BE2C (cell line): ENCODE data around the gene UBE2V1.

Source experiments
- DNase-seq: peaks from one replicate; pipeline ENCODE4 v3.0.0-alpha.2; 2020
- H3K27me3 ChIP-seq: fragments of 250-450 bp; sonication (Bioruptor Pico); 2 replicates; pipeline ENCODE4 v1.5.1; 2020; ENCODE audit warnings: mild to moderate bottlenecking
- H3K36me3 ChIP-seq: fragments of 250-450 bp; sonication (Bioruptor Pico); 2 replicates; pipeline ENCODE4 v1.5.1; 2020; ENCODE audit warnings: mild to moderate bottlenecking
- H3K4me1 ChIP-seq: fragments of 250-450 bp; sonication (Bioruptor Pico); 2 replicates; pipeline ENCODE4 v1.5.1; 2020
- H3K4me3 ChIP-seq: 2 replicates; pipeline ENCODE4 v1.5.1; 2011; ENCODE audit warnings: low read depth, low read length
- H3K9me3 ChIP-seq: fragments of 250-450 bp; sonication (Bioruptor Pico); 2 replicates; pipeline ENCODE4 v1.5.1; 2020
- TF ChIP-seq, protein P1 (sequence below): IDR thresholded peaks from 2 replicates; pipeline ENCODE4 v1.5.1; 2012; ENCODE audit warnings: mild to moderate bottlenecking, low read depth, low read length

UBE2V1 gene

GRCh38 chr20:50096237-50096636, 16.7 kb downstream of the UBE2V1 start:
- TF ChIP-seq, protein P1, sequence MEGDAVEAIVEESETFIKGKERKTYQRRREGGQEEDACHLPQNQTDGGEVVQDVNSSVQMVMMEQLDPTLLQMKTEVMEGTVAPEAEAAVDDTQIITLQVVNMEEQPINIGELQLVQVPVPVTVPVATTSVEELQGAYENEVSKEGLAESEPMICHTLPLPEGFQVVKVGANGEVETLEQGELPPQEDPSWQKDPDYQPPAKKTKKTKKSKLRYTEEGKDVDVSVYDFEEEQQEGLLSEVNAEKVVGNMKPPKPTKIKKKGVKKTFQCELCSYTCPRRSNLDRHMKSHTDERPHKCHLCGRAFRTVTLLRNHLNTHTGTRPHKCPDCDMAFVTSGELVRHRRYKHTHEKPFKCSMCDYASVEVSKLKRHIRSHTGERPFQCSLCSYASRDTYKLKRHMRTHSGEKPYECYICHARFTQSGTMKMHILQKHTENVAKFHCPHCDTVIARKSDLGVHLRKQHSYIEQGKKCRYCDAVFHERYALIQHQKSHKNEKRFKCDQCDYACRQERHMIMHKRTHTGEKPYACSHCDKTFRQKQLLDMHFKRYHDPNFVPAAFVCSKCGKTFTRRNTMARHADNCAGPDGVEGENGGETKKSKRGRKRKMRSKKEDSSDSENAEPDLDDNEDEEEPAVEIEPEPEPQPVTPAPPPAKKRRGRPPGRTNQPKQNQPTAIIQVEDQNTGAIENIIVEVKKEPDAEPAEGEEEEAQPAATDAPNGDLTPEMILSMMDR, result no peak
- H3K4me3 ChIP-seq, result no peak overlapping the region
- no peaks in the 10 kb centered on the region for H3K27me3 ChIP-seq
- H3K36me3 ChIP-seq, result peaks cover 56% of the 10 kb centered on the region
- no peak for DNase-seq
- no peaks in the 10 kb centered on the region for H3K4me1 ChIP-seq
- no peaks in the 10 kb centered on the region for H3K9me3 ChIP-seq

DNA sequence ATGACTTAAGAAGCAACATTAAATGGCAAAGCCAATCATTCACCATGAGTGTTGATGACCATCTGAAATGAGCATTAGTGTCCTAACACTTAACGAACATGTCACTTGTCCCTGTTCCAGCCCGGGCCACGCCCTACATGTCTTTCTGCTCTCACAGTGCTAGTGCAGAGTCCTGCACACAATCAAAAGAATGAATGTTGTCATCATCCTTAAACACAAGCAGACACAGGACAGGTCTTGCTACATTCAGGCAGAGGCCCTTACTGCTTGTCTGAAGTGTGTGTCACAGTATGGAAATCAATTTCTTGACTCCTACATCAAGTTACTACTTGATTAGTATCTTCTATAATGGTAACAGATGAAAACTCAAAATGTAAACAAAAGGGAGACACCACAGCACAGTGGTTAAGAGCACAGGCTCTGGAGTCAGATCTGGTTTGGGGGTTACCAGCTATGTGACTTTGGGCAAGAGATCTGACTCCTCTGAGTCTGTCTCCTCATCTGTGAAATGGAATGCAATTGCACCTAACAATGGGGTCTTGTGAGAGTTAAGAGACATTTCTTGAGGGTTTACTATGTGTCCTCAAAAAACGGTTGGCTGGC, 17.4 kb downstream of the UBE2V1 start:
- Histone ChIP-seq H3K4me3 (no peak overlapping the region), H3K36me3 (peaks cover 56% of the 10 kb centered on the region), H3K27me3 (no peaks in the 10 kb centered on the region), H3K9me3 (no peaks in the 10 kb centered on the region), H3K4me1 (no peaks in the 10 kb centered on the region)
- DNase-seq, result no peak
- TF ChIP-seq, protein P1, result no peak

DNA sequence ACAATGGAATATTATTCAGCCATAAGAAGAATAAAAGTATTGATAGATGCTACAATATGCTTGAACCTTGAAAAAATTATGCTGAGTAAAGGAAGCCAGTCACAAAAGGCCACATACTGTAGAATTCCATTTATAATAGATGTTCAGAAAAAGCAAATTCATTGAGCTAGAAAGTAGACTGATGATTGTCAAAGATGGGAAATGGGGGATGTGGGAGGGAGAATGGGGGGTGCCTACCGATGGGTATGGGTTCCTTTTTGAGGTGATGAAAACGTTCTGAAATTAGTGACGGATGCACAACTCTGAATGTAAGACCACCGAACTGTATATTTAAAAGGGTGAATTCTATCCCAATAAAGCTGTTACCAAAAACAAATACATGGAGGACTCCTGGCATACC, 18.4 kb downstream of the UBE2V1 start:
- DNase-seq, result no peak
- no peaks in the 10 kb centered on the region for H3K9me3 ChIP-seq
- no peak overlapping the region for H3K4me3 ChIP-seq
- peaks cover 60% of the 10 kb centered on the region for H3K36me3 ChIP-seq
- TF ChIP-seq, protein P1, result no peak
- no peaks in the 10 kb centered on the region for H3K27me3 ChIP-seq
- H3K4me1 ChIP-seq, result no peaks in the 10 kb centered on the region

DNA sequence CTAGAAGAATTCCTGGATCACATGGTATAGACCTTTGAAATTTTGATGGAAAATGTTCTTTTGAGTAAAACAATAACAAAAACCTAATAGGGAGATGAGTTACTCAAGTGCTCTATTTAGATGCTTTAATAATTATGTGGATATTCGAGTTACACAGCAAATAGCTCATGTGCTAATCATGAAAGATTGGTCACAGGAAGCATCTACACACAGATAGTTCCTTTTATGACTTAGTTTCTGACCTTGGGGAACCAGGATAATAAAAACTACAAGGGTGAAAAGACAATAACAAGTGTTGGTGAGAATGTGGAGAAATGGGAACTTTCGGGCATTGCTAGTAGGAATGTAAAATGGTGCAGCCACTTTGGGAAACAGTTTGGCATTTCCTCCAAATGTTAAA, 19.7 kb downstream of the UBE2V1 start:
- DNase-seq, result no peak
- Histone ChIP-seq H3K27me3 (no peaks in the 10 kb centered on the region), H3K4me1 (no peaks in the 10 kb centered on the region), H3K36me3 (peaks cover 52% of the 10 kb centered on the region), H3K9me3 (no peaks in the 10 kb centered on the region), H3K4me3 (no peak overlapping the region)
- TF ChIP-seq, protein P1, result no peak

DNA sequence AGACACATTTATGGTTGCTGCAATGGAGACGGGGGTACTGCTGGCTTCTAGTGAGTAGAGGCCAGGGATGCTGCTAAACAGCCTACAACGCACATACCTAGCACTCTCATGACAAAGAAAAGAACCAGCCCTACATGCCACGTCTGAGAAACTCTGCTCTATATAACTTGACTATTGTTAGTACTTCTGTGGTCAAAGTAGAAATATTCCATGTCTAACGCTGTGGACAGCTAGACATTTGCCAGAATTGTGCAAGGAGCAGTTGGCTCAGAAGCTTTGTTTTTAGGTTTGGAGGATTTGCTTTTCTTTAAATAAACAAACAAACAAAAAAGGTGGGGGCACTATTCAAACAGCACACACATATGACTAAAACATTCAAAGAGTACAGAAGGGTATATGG, 20.5 kb downstream of the UBE2V1 start:
- DNase-seq, result no peak
- TF ChIP-seq, protein P1, result no peak
- H3K9me3 ChIP-seq, result no peaks in the 10 kb centered on the region
- no peaks in the 10 kb centered on the region for H3K4me1 ChIP-seq
- peaks cover 52% of the 10 kb centered on the region for H3K36me3 ChIP-seq
- H3K27me3 ChIP-seq, result no peaks in the 10 kb centered on the region
- H3K4me3 ChIP-seq, result no peak overlapping the region

GRCh38 chr20:50089787-50090177, 23.2 kb downstream of the UBE2V1 start:
- no peak for DNase-seq
- no peaks in the 10 kb centered on the region for H3K27me3 ChIP-seq
- peaks cover 28% of the 10 kb centered on the region for H3K36me3 ChIP-seq
- TF ChIP-seq, protein P1, result no peak
- no peak overlapping the region for H3K4me3 ChIP-seq
- H3K4me1 ChIP-seq, result peaks cover 3% of the 10 kb centered on the region; the same call in 1 of the 2 replicates
- H3K9me3 ChIP-seq, result no peaks in the 10 kb centered on the region
